Measurements from ENCODE around the gene INSL3.

GRCh38 chr19:17807731-17808316 lies 13.5 kb downstream of the INSL3 start:
- TF ChIP-seq CTCF (IDR thresholded peaks at IDR 0.05; ENCODE audit: extremely low read depth in 1 of 2, insufficient read depth in 1 of 2, low read depth in 1 of 2, low read length in 2 of 2) (no peak), POLR2A (IDR thresholded peaks at IDR 0.05; ENCODE audit: low read depth, low read length) (no peak)
